Measurements from ENCODE around the gene APOC1. TPM values are rescaled to one million over a fixed set of nuclear protein-coding genes. Genes with fewer than 3 reads are reported as not detected.

Gene APOC1
- polyA plus RNA-seq, 1 of the 3 experiments (the other 2 are of a cell fraction): 2.7 TPM

DNA sequence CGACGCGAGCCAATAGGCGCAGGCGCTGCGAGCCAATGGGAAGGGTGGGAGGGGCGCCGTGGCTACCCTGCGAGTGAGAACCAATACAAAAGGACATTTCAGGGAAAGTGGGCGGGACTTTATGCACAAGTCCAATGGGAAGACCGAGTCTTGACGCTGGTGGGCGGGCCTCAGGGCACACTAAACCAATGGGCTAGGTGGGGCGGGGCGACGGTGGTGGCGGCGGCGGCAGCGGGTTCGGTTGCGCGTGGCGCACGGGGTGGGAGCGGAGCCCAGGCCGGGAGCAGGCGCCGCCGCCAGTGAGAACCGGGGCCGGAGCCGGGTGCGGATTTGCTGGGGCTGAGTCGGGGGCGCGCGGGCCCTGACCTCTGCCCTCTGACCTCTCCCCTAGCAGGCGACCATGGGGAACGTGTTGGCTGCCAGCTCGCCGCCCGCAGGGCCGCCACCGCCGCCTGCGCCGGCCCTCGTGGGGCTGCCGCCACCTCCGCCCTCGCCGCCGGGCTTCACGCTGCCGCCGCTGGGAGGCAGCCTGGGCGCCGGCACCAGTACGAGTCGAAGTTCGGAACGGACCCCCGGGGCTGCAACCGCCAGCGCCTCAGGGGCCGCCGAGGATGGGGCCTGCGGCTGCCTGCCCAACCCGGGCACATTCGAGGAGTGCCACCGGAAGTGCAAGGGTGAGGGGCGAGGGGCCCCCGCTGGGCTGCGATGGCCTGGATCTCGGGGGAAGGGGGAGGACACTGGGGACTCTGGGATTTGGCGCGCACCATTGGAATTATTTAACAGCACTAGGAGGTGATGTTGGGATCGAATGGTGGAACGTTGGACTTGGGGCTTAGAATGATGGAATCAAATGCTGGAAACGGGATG is 23.2 kb upstream of the APOC1 start, which contains the start of gene TOMM40 (continued):
- TF ChIP-seq USF2 (IDR thresholded peaks at IDR 0.05; ENCODE audit: borderline replicate concordance, low read depth, low read length) (no peak), TCF12 (IDR thresholded peaks at IDR 0.05) (no peak), IRF3 (IDR thresholded peaks at IDR 0.05; ENCODE audit: low read depth, low read length) (peak; percentile 64), RAD21 (IDR thresholded peaks at IDR 0.05; ENCODE audit: low read length) (no peak), GABPA (IDR thresholded peaks at IDR 0.05; ENCODE audit: low read depth) (no peak), SIN3A (IDR thresholded peaks at IDR 0.05; ENCODE audit: borderline replicate concordance, low read depth, low read length) (no peak; the same call in 1 of the 2 replicates)
- TF ChIP-seq, protein P1, sequence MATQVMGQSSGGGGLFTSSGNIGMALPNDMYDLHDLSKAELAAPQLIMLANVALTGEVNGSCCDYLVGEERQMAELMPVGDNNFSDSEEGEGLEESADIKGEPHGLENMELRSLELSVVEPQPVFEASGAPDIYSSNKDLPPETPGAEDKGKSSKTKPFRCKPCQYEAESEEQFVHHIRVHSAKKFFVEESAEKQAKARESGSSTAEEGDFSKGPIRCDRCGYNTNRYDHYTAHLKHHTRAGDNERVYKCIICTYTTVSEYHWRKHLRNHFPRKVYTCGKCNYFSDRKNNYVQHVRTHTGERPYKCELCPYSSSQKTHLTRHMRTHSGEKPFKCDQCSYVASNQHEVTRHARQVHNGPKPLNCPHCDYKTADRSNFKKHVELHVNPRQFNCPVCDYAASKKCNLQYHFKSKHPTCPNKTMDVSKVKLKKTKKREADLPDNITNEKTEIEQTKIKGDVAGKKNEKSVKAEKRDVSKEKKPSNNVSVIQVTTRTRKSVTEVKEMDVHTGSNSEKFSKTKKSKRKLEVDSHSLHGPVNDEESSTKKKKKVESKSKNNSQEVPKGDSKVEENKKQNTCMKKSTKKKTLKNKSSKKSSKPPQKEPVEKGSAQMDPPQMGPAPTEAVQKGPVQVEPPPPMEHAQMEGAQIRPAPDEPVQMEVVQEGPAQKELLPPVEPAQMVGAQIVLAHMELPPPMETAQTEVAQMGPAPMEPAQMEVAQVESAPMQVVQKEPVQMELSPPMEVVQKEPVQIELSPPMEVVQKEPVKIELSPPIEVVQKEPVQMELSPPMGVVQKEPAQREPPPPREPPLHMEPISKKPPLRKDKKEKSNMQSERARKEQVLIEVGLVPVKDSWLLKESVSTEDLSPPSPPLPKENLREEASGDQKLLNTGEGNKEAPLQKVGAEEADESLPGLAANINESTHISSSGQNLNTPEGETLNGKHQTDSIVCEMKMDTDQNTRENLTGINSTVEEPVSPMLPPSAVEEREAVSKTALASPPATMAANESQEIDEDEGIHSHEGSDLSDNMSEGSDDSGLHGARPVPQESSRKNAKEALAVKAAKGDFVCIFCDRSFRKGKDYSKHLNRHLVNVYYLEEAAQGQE (IDR thresholded peaks at IDR 0.05; ENCODE audit: low read depth, low read length): no peak

- CTCF ChIA-PET: interaction anchor here (2.1 kb wide), 1 partner anchor 11 kb away, joined by 16 read pairs; no protein-coding TSS in a partner anchor
- Histone ChIP-seq H3K9me2 (no peaks in the 10 kb centered on the region), H3K27me3 (ENCODE audit: insufficient read depth) (no peaks in the 10 kb centered on the region), H3F3A (replicated peaks; ENCODE audit: insufficient read depth) (peaks cover 17% of the 10 kb centered on the region), H3K27ac (ENCODE audit: low read depth in 2 of 2, low read length in 1 of 2) (no peak overlapping the region), H3K79me2 (ENCODE audit: insufficient read depth) (peaks cover 56% of the 10 kb centered on the region), H3K9me3 (no peaks in the 10 kb centered on the region), H3K36me3 (replicated peaks in 1 of 2; ENCODE audit: control insufficient read depth in 1 of 2, insufficient read depth in 2 of 2, low read length in 1 of 2) (peaks cover 21 to 42% of the 10 kb centered on the region in 2 experiments), H3K4me2 (peak overlapping the region; percentile 96), H3K9ac (peak overlapping the region; percentile 88; the same call in 1 of the 2 replicates), H3K4me1 (ENCODE audit: control insufficient read depth in 1 of 2, insufficient read depth in 2 of 2, low read depth in 1 of 2, low read length in 1 of 2) (peaks cover 8 to 21% of the 10 kb centered on the region in 2 experiments; a peak in 2 of 4 replicates), H2AFZ (ENCODE audit: low read depth) (no peak overlapping the region), H3K4me3 (ENCODE audit: low read depth in 2 of 2, low read length in 1 of 2) (no peak overlapping the region), H4K20me1 (ENCODE audit: insufficient read depth) (no peaks in the 10 kb centered on the region)
- WGBS (ENCODE audit: low lambda C conversion rate): 98% methylated on average over 6 of the region's 7 CpGs
- no peak for DNase-seq
- POLR2A ChIA-PET: interaction anchor here (1.2 kb wide), 1 partner anchor 11 kb away, joined by 3 read pairs; no protein-coding TSS in a partner anchor
- no peak for TF ChIP-seq GABPA (IDR thresholded peaks at IDR 0.05; ENCODE audit: low read depth)
These were observed 21.5 kb upstream of the APOC1 start for GRCh38 chr19:44892932-44893331.
